Heart left ventricle (tissue), 13 donors: ENCODE results near the gene CIAO2A.

Source experiments
- CTCF ChIP-seq, 12 donors: fragments of 200-600 bp; sonication (generic) in 4 of 12; IDR thresholded peaks; one replicate each; pipeline versions ENCODE4 v1.5.0 to v1.8.0; 2018 to 2022; ENCODE audit warnings: antibody characterized with exemption in 12 of 12, mild to moderate bottlenecking in 5 of 12
- POLR2A ChIP-seq, 2 donors: fragments of 450-650 bp; IDR thresholded peaks; one replicate each; pipeline ENCODE4 v1.6.1; 2017; ENCODE audit warnings: antibody characterized with exemption in 2 of 2, mild to moderate bottlenecking in 2 of 2, moderate library complexity in 2 of 2
- donor health status: ischemic (EF 13 %, LVEDD 7.1; RV severe dilation, severe dysfunction).
- donor health status: DM: no; HTN: yes; CAD: no.
- donor health status: DM: no; HTN: no; CAD: no.
- donor health status: ischemic (EF 25% LVEDD 6.9; RV normal size, moderate dysfunction).
- donor health status: ischemic (EF 25% LVEDD 5.7; RV mildly dilated, moderate dysfunction).
- donor health status: ischemic (EF 35%, LVEDD 5.7; RV mildly dilated, moderate dysfunction).
- donor health status: nonischemic (EF 11% LVEDD 7.7; RV severe dilation, severe dysfunction).
- donor health status: DM: yes; HTN: yes; CAD: no.
- donor health status: PGD.
- donor health status: ischemic (EF 29% LVEDD 5.4; RV normal size, mild dysfunction).
- donor health status: nonischemic (EF 23%, LVEDD 6.1; RV moderate dilation, normal function).

- TF ChIP-seq CTCF (IDR thresholded peaks at IDR 0.05), result no peak
- no peak for TF ChIP-seq POLR2A (IDR thresholded peaks at IDR 0.05)
Observed at GRCh38 chr15:64095431-64095794, 1.8 kb upstream of the CIAO2A start.
